CD4-positive, alpha-beta T cell treated with Interferon alpha-2 for 1 hour (primary cell): ENCODE data around the gene PNMA6F.

Experiments used
- DNase-seq, 2 donors: peaks; one replicate each; pipeline ENCODE4 v3.0.0-alpha.2; 2020 to 2022

Gene PNMA6F

DNA sequence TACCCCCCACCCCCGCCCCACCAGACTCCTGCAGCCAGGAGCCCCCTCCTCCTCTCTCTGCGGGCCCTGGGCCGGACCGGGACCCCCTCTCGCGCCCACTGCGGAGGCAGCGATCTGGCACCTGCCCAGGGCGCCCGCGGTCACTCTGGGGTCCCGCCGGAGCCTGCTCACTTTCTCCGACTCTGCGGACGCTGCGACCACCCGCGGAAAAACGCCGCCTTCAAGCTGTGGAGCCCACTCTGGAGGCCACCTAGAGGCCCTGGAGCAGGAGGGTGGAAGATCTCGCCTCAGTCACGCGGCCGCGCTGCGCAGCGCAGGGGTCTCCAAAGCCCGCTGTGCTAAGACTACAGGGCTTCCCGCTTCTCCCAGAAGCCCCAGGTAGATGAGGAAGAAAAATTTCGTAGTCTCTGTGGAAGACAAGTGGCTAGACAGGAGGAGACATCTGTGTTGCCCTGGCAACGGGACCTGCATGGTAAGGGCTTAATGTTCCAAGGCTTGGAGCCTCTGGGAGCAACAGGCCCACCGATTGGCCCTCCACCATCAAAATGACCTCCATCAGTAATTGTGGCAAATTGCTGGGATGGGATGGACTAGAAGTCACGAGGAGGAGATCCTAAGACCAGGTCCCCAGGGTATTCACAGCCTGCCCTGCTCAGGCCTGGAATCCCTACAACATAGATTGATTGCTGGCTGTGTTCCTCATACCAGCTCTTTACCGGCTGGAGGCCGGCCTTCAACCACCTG is at the start of gene PNMA6F:
Gene PNMA6F (minus strand): TSS at position 387 of the 744 bp plus-strand sequence. CDS start 1,093 bp downstream, outside the sequence.
- no peak for DNase-seq

DNA sequence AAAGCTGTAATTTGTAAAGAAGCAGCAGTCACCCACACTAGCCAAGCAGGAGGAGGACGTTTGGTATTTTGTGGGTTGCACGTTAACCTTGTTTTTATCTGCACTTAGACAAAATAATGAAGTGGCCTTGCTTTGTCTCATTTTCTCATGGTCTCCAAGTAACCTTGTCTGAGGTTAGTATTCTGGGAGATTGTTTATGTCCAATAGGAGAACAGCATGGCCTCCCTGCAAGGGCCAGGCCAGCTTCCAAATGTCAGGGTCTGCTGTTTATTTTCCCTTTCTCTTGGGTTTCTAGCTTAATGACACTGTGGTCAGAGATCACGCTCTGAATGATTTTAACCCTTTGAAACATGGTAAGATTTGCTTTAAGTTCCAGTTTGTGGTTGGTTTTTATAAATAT is 49.7 kb upstream of the PNMA6F start:
- DNase-seq, result no peak

DNA sequence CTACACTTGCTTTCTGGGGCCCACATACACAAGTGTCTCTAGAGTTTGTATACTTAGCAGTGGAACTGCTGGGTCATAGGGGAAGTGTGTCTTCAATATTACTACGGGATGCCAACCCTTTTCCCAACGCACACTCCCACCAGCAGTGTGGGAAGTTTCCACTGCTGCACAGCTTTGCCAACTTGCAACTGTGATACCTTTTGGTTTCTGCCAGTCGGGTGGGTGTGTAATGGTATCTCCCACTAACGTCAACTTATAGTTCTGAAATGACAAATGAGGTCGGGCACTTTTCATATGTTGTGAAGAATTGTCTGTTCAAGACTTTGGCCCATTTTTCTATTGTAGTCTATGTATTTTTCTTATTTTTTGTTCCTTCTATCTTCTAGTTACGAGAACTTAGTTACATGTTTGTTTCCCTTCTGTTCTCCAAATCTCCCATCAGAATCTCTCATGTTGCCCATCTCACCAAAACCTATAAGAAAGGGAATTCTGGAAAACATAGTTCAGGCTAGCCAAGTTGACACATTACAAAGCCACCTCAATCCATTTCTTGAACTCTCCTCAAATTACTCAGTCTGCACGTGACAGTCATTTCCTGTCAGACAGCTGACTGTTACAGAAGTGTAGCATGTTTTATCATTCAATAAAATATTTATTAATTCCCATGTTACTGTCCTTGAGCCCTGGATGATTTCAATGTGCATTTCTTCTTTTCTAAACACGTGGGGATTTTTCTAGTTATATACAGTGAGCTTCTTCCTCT is 48.9 kb upstream of the PNMA6F start:
- DNase-seq, result no peak

DNA sequence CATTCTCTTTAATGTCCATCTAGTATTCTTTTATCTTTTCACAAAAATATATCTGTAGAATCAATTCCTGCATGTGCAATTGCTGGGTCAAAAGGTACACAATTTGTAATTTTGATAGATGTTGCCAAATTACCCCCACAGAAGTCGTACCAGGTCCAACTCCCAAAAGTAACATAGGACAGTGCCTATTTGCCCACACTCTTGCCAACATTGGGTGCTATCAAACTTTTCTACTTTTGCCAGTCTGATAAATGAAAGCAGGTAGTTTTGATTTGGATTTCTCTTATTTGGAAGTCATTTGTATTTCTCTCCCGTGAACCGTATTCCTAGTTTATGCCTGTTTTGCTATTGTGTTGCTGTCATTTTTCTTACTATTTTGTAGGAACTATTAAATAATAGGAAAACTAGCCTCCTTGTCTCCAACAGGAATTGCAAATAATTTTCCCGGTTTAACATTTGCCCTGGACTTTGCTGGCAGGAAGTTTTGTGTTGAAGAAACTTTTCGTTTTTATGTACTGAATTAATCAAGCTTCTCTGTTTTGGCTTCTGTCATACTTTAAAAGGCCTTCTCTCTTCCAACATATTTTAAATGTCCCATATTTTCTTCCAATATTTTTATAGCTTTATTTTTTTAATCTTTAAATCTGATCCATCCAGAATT is 45.4 kb upstream of the PNMA6F start:
- no peak for DNase-seq

DNA sequence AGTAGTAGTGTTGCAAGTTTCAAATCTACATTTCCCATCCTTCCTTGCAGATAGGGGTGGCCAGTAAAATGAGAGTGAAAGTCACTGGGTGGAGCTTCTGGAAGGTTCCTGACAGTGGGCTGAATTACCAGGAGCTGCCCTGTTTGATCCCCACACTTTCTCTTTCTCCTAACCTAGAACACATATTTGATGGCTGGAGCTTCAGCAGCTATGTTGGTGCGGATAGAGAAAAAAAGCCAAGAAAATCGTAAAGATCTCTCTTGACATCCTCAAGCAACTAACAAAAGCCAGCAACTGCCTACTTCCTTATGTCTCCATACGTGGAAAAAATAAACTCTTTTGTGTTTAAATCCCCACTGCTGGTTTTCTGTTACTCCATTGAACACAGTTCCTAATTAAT is 44.6 kb upstream of the PNMA6F start:
- DNase-seq, result no peak

DNA sequence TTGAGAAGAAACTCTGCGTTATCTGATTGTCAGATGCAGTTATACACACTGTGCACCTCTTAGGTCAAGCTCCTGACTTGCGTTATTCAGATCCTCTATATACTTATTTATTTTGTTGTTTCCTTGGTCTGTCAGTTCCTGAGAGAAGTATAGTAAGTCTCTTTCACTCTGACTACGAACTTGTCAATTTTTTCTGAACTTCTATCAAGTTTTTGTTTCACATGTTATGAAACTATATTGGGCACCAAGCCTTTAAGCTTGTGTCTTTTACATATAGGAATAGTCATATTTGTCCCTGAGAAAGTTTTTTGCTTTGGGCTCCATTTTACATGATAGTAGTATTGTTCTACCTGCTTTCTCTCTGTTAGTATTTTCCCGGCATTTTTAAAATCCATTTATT is 44.1 kb upstream of the PNMA6F start:
- DNase-seq, result no peak

DNA sequence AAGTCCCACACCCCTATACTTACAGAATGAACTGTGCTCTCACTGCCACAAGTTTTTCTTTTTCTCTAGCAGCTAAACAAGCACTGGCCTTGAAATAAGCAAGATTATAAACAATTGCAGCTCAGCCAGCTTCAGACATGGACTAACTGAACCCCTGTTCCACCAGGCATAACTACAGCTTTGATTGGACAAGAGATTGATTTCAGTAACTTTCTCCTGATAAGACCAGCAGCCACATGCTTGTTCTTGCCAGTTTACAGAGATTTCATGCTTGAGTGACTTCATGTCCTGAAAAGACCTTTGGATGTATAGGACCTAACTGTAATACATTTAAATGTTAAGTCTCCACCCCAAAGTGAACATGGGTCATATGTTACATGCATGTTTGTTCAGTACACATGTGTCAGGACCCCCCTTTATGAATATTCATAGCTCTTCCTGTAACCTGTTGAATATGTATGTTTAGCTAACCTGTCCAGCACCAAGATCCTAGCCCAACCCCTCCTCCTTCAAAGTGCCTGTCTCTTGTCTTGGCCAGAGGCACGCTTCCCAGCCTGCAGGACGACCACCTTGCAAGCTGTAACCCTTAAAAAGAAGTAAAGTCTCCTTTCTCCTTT is 40.3 kb upstream of the PNMA6F start:
- no peak for DNase-seq

DNA sequence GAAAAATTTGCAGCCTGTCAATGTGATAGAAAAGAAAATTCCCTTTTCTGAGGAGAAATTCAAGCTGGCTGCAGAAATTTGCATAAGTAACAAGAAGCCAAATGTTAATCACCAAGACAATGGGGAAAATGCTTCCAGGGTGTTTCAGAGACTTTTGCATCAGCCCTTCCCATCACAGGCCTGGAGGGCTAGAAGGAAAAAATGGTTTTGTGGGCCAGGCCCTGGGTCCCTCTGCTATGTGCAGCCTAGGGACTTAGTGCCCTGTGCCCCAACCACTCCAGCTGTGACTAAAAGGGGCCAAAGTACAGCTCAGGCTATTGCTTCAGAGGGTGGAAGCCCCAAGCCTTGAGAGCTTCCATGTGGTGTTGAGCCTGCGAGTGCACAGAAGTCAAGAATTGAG is 36.3 kb upstream of the PNMA6F start:
- DNase-seq, result no peak

DNA sequence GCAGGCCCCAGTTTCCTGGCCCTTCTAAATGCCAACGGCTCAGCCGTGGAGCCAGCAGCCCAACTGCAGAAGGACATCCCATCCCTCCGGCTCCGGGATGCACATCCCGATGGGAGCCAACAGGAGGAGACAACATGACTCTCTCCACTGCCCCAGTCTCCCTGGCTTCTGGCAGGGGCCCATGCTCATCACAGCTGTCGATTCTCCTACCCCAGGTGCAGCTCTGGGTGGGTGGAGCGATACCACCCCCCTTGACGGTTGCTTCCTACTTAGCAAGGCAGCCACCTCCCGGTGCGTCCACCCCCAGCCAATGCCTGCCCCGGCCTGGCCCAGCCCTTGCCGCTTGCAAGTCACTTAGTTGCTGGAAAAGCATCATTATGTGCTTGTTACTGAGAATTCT is 31.8 kb upstream of the PNMA6F start:
- no peak for DNase-seq

DNA sequence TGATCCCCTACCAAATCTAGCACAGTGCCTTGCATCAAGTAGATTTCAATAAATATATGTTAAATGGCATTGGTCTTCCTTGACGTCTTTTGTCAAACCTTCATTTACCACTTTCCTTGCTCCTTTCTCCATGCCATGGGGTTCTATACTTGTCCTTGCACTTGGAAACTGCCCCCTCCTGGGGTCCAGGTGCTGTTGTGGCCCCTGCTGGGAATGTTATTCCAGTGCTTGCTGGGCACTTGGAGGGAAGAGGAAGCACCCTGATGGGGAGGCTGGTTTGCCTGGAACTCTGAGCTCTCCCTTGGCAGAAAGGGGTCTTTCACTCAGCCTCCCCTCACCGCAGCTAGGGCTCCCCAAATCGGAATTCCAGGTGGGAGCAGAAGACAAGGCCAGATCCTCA is 31.3 kb upstream of the PNMA6F start:
- DNase-seq, result no peak

DNA sequence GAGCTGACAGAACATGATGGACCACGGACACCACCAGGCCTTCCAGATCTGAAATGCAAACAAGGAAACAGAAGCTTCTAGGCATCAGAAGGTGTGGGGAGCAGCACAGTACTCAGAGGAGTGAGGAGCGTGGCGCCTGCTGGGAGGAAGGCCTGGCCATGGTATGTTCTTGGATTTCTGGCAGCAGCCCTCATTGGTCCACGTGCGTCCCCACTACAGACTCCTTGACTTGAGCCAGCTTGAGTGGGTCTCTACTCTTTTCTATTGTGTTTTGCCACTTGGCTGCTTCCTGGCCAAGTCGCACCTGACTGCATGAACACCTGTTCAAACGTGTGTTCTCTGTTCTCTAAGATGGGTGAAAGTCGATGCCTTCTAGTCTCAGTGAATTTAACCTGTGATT is 30.4 kb upstream of the PNMA6F start:
- no peak for DNase-seq

DNA sequence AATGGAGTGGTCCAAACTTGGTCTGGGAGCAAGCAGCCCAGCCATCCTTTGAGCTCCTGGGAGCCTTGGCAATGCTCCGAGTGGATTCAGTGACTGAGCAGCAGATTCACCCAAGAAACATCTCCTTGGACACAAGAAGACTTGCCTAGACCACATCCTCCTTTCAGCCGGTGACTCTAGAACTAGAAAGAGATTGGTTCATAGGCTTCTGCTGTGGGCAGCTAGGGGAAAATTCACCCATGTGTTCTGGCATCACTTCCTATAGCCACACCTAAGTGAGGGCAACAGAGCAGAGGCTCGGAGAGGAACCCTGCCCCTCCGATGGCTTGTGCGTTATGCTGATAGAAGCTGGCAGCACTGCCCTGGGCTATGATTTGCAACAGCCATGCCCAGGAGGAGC is 28.4 kb upstream of the PNMA6F start:
- DNase-seq, result no peak

DNA sequence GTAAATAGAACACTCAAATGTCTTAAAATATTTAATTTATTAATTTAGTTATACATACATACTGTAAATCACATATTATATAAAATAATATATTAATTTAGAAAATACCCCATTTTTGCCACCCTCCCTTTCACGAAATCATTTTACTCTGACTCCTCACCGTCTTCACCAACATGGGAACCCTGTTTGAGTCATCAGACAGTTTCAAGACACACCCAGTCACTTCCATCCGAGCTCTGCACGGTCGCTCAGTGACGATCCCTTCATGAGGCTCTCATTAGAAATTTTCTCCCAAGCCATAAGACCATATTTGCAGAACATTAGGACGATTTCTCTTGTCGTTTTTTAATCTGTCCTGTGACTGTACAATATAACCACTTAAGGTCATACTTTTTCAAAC is 26.9 kb upstream of the PNMA6F start:
- DNase-seq, result no peak

DNA sequence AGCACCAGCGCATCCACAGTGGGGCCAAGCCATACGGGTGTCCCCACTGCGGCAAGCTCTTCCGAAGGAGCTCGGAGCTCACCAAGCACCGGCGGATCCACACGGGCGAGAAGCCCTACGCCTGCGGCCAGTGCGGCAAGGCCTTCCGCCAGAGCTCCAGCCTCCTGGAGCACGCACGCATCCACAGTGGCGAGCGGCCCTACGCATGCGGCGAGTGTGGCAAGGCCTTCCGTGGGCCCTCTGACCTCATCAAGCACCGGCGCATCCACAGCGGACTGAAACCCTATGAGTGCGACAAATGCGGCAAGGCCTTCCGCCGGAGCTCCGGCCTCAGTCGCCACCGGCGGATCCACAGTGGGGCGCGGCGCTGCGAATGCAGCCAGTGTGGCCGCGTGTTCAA is 26.0 kb upstream of the PNMA6F start:
- no peak for DNase-seq

DNA sequence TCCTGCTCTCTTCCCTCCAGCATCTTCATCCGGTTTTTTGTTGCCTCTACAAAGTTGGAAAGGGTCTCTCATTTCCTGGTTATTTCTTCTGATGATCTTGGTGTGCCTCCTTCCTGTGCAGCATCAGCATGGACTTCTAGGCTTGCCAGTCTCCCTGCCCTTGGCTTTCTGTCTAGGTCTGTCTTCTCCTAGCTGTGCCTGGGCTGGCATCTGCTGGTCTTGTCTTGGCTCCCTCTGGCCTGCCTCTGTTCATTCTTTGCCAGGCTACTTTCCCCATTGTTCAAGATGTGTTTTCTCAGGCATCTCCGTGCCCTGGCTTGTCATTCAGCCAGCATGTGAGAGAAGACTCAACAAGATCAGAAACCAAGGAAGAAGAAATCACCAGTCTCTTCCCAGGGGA is 22.1 kb upstream of the PNMA6F start:
- DNase-seq, result no peak

DNA sequence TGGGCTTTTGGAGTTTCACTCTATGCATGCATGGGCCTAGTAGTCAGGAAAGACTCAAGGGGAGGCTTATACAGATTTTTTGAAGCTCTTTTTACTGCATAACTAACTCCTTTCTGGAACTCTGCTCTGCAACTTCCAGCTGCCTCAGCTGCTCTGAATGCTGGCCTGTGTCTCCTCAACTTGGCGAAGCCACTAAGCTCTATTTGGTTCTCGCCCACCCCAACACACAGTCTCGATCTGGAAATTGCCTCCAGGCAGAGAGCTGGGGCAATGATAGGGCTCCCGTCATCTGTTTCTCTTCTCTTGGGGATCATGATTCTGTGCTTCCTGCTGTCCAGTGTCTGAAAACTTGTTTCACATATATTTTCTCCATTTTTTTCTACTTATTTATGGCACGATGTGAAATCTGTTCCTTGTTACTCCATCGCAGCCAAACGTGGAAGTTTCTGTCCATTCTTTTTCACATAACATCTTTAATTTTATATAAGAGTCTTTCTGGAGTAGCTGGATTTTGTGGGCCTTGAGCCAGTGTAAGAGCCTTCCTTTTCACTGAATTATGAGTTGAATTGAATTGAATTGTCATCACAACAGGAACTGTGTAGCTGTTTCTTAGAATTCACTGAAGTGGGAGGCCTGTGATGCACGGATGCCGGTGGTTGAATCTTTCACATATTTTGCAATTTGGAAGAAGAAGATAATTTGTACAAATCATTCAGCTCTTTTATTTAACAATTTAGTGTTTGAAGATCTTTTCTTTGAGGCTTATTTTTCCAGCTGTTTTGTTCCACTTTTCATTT is 21.4 kb upstream of the PNMA6F start:
- DNase-seq, result no peak

DNA sequence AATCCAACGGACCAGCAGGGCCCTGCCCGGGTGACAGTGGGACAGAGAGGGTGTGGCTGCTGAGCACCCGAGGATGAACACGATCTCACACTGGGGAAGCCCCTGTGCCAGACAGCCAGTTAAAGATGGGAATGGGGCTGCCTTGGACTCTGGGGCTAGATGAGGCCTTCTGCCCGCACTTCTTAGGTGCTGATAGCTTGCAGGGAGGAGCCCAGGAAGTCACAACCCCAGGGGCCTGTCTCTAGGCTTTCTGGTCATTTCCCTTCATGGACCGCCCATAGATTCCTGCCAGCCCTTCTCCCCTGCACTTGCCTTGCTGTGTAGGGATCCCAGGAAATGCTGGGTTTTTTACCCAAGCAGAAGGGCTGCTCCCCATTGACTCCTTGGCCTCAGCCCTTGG is 18.5 kb upstream of the PNMA6F start:
- DNase-seq, result no peak

DNA sequence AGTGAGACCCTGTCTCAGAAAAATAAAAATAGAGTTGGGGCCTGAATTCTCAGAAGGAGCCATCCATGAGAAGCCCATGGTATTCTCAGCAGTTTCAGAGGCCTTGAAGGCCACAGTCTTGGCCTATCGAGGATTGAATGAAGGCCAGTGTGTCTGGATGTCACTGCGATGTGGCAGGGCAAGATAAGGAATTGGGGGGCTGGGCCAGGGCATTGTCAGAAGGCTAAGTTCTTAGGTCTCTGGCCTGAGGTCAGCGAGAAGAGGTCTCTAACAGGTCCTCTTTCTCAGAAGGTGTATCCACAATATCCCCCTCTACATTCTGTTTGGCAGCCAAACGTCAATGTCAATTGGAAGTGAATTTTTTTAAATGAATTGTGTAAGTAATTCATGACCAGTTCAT is 18.1 kb upstream of the PNMA6F start:
- no peak for DNase-seq

DNA sequence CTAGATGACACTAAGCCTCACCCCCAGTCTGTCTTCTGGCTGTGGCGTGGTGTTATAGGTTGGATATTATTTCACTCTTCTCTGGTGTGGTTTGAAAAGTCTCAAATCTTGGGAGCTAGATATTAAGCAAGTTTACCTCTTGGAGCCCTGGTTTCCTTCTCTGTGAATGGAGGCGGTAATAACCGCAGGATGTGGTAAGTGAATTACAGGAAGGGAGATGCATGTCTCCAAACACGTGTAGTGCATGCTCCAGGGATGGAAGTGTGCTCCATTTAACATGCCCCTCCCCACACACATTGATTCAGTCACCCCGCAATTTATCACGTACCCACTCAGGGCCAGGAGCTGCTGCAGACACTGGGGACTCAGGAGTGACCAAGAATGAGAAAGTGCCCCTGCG is 17.3 kb upstream of the PNMA6F start:
- no peak for DNase-seq

DNA sequence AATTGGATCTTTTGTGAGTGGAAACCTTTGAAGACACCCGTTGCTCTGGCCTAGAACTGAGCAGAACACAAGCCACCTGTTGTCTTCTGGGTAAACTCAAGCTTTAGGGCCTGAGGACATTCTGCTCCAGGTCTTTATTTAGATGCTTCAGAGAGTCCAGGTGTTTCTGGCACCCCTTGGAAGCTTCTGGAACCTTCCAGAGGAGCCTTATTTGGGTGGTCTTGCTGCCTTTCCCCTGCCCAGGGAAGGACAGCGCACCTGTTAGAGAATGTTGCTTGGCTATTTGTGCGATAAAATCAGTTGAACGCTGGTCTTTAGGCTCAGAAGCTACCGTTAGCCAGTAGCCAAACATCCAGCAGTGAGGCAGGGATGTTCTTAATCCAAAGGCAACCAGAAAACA is 15.4 kb upstream of the PNMA6F start:
- no peak for DNase-seq

DNA sequence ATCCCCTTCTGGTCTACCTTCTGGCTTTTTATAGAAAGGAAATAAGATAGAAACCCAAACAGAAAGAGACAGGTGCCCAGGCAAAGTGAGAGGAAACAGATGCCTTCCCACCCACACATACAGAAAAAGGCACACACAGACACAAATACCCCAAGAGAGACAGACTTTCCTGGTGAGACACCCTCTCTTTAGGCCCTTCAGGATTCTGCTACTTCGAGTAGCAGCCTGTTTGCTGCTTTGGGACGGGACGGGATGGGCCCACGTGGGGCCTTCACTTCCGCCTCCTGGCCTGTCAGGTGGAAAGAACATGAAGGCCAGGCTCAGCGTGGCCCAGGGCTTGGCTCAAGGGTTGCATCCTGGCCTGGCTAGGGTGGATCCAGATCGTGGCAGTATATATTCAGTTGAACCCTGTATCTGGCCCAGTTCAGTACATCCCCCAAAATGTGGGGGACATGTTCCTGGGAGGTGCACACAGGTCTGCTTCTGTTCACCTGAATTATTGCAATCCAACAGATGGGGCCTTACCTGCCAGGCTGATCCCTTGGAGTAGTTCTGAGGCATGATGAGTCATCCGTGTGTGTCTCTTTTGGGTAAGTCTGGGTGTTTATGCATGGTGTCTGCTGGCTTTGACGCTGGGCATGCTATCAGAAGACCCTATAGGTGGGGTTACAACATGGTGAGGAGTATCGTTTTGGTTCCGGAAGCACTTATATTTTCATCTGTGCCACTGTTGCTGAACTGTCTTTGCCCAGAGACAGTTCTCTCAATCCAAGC is 14.7 kb upstream of the PNMA6F start:
- no peak for DNase-seq
